Psoas muscle (tissue), 8 donors: ENCODE data around the gene KDM5B. TPM values are rescaled to one million over a fixed set of nuclear protein-coding genes. Genes with fewer than 3 reads are reported as not detected.

Source experiments
- ATAC-seq, 4 donors: fragments of 200-7000 bp; cut with Tn5 transposase; one replicate each; pipeline ENCODE4 v1.9.1; 2020; ENCODE audit warnings: moderate library complexity in 3 of 4, mild to moderate bottlenecking in 2 of 4
- DNase-seq, 2 donors: peaks; one replicate each; pipeline ENCODE4 v3.0.0-alpha.2; 2020
- H3K27ac ChIP-seq: fragments of 200-600 bp; one replicate; pipeline ENCODE4 v1.8.0; 2022
- H3K27me3 ChIP-seq, 3 donors: fragments of 200-600 bp in 1 of 3; one replicate each; pipeline versions ENCODE4 v1.6.1 to v1.8.0; 2013 to 2022; ENCODE audit warnings: low read length in 2 of 3, mild to moderate bottlenecking in 2 of 3, moderate library complexity in 1 of 3; ENCODE audit not compliant: insufficient read depth in 3 of 3
- H3K36me3 ChIP-seq, 2 donors: fragments of 200-600 bp in 1 of 2; one replicate each; pipeline versions ENCODE4 v1.6.1 to v1.8.0; 2013 to 2022; ENCODE audit warnings: low read depth in 1 of 2, mild to moderate bottlenecking in 1 of 2, moderate library complexity in 1 of 2; ENCODE audit not compliant: insufficient read depth in 1 of 2
- H3K4me1 ChIP-seq: fragments of 200-600 bp; one replicate; pipeline ENCODE4 v1.8.0; 2022
- H3K4me3 ChIP-seq: fragments of 200-600 bp; one replicate; pipeline ENCODE4 v1.8.0; 2022; ENCODE audit warnings: mild to moderate bottlenecking
- H3K9me3 ChIP-seq: fragments of 200-600 bp; one replicate; pipeline ENCODE4 v1.8.0; 2022
- WGBS, 3 donors: extraction: QIAGEN DNeasy Blood & Tissue Kit; methylation state at CpG; one replicate each; pipeline versions ENCODE4 v1.1.6 to v1.1.7; 2013; 5-methylcytosine and 5-hydroxymethylcytosine counted together
- intact Hi-C, 2 donors: fragments of 100-400 bp; cut with DNase I; formaldehyde crosslinking; loops; one replicate each; pipeline versions ENCODE4 v1.11.0 to v1.14.2; 2022
- polyA plus RNA-seq, 3 donors: library from polyadenylated mRNA; stranded (reverse); fragments of 200-250 nt; gene quantifications; one replicate each; pipeline ENCODE4 v1.2.3, GENCODE V29; 2013
- total RNA-seq, 4 donors: library from RNA; stranded (reverse); fragmentation: NEBNext Ultra II Directional in 2 of 4; extraction: Animal tissue kit (Norgen Biotek cat#: 25700) in 2 of 4; gene quantifications; one replicate each; pipeline versions ENCODE4 v1.2.1 to v1.2.4, GENCODE V29; 2021 to 2023
- TF ChIP-seq, protein P1 (sequence below): fragments of 200-600 bp; IDR thresholded peaks from one replicate; pipeline ENCODE4 v1.8.0; 2022; ENCODE audit warnings: antibody characterized with exemption
- donor health status: healthy with polysubstance abuse.
- donor health status: DM: no; HTN: no; CAD: no; lungs with moderate emphysema.
- donor health status: Bipolar disorder and iron deficiency.
- donor health status: healthy.
- donor health status: DM: yes; HTN: yes; CAD: no.
- donor health status: DM: no; HTN: no; CAD: no.
- donor health status: DM: no; HTN: no; CAD: no.
- donor health status: DM: yes; HTN: yes; CAD: no.

KDM5B gene
- total and polyA plus RNA-seq, 7 donors = 2.4 to 13.9 (median 10.7) TPM

DNA sequence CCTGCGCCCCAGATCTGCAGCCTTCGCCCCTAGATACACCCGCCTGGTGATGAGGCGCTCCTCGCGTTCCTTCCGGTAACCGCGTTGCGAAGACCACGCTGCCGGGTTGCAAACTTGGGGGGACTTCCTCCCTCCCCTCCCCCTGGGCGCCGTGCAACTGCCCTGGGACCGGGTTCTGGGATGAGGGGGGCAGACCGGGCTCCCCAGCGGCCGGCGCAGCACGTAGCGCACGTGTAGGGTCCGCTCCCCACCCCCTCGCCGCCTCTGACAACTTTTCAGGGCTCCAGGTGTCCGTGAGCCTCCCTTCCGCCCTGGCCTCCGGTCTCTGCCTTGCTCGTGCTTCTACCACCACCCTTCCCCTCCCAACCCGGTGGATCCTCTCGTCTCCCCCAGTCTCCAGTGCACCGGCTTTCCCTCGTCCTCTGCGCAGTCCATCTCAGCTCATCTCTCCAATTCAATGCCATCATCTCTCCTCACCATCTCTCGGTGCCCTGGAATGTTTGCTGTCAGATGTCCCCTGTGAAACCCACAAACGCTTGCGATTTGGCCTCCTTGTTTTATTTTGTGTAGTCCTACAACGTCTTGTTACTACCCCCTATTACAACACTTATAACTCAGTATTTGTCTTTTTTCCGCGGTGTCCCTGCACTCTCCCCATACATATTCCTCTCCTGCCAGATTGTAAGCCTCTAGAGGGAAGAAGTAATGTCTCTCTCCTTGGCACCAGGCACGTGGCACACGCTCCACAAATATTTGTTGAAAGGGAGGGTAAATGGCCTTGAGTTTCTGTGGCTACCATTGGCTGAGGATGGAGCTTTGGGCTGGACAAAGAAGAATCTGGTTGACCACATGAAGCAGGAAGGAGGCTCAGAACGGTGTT is 3.3 kb upstream of the KDM5B start:
- peaks cover 8% of the 10 kb centered on the region for H3K4me1 ChIP-seq
- no peaks in the 10 kb centered on the region for H3K27me3 ChIP-seq
- peak overlapping the region; percentile 90 for H3K4me3 ChIP-seq
- intact Hi-C loops = loop anchor here in 1 of 2 donors (2.0 kb wide), 1 partner anchor 75 kb away; no protein-coding TSS in a partner anchor
- no peaks in the 10 kb centered on the region for H3K36me3 ChIP-seq
- DNase-seq (peak; percentile 27 to 64), ATAC-seq (peak in 1 of 4 donors; percentile 14)
- H3K9me3 ChIP-seq = no peaks in the 10 kb centered on the region
- WGBS, 3 donors = 8% methylated on average over 42 to 43 of the region's 43 CpGs
- TF ChIP-seq, protein P1, sequence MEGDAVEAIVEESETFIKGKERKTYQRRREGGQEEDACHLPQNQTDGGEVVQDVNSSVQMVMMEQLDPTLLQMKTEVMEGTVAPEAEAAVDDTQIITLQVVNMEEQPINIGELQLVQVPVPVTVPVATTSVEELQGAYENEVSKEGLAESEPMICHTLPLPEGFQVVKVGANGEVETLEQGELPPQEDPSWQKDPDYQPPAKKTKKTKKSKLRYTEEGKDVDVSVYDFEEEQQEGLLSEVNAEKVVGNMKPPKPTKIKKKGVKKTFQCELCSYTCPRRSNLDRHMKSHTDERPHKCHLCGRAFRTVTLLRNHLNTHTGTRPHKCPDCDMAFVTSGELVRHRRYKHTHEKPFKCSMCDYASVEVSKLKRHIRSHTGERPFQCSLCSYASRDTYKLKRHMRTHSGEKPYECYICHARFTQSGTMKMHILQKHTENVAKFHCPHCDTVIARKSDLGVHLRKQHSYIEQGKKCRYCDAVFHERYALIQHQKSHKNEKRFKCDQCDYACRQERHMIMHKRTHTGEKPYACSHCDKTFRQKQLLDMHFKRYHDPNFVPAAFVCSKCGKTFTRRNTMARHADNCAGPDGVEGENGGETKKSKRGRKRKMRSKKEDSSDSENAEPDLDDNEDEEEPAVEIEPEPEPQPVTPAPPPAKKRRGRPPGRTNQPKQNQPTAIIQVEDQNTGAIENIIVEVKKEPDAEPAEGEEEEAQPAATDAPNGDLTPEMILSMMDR = no peak
- peak overlapping the region; percentile 88 for H3K27ac ChIP-seq

DNA sequence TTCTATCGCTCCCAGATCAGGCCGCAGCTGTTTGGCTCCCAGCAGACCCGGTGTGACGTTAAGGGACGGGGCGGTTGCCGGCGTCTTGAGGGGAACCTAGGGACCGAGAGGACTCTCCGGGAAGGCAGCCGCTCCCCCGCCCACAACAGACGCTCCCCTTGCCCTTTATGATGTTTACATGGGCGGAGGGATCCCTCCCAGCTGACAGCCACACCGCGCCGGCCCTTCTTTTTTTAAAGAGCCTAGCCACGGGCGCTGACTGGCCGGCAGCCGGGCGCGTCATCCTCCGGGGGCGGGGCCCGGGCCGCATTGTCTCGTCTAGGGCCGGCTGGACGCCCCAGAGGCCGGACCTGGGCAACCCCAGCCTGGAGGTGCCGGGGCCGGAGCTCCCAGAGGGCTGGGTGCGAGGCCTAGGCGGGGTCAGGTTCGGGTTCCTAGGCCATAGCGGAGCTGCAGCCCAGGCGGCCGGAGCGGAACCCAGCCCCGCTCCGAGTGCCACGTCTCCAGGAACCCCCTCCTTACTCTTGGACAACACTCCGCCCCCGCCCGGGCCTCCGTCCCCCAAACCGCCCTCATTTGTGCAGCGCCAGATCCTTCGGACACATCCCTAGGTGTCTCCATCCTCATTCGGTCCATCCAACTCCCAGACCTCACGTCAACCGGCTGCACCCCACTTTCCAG is 2.5 kb upstream of the KDM5B start, which contains the start of gene PCAT6:
TSS of gene PCAT6 (plus strand) at position 340 of the 681 bp plus-strand sequence.
- 0% methylated on average over 51 to 53 of the region's 53 CpGs for WGBS, 3 donors
- TF ChIP-seq, protein P1 = no peak
- Histone ChIP-seq H3K9me3 (no peaks in the 10 kb centered on the region), H3K27me3 (no peaks in the 10 kb centered on the region), H3K27ac (peak within 1 kb of the TSS; percentile 88), H3K4me3 (peak within 1 kb of the TSS; percentile 90), H3K4me1 (peaks cover 15% of the 10 kb centered on the region), H3K36me3 (no peaks in the 10 kb centered on the region)
- DNase-seq = peak; percentile 94 to 95
- intact Hi-C loops = loop anchor here in 1 of 2 donors (2.0 kb wide), 1 partner anchor 76 kb away; no protein-coding TSS in a partner anchor
- peak; percentile 89 to 94 (median 94) for ATAC-seq

DNA sequence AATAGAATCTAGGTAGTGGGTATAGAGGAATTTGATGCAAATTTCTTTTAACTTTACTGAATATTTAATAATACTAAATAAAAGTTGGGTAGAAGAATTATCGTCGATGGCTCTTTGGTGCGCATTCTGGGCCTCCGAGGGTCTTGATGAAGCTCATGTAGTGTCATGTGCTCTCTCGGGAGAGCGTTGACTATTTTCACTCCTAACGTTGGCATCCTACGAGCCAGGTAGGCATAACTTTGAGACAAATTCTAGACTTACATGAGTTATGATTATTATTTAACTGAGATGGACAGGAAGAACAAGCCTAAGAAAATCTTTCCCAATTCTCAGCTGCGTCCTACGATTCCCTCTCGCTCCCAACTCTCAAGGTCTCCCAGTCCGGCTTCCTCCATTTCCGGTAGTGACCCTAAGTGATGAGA is 2.0 kb upstream of the KDM5B start:
- no peak for ATAC-seq

DNA sequence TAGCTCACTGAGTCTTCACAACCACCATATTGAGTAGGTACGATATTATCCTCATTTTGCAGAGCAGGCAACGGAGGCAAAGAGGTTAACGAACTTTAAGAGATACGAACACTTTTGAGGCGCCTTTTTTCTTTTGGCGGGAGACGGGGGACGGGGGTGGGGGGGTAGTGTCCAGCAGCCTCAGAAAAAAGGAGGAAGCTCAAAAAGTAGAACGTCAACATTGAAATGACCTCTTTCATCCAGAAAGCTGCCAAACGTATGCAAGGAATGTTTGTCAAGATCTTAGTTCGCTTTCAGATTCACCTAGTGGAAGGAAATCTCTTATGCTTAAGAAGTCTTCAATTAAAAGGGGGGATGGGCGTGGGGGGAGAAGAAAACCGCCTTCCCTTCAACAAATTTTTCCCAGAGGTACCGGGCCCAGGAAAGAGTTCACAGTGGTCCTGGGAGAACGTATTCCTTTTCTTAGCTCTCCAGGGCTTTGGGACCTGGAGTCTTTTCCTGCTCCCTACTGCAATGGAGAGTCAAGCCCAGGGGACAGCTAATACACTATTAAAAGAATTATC is 1.5 kb upstream of the KDM5B start:
- TF ChIP-seq, protein P1 = no peak
- 50 to 62% (median 60%) methylated on average over 15 of the region's 15 CpGs for WGBS, 3 donors
- H3K4me3 ChIP-seq = peak overlapping the region; percentile 90
- H3K4me1 ChIP-seq = peaks cover 17% of the 10 kb centered on the region
- DNase-seq = no peak
- H3K27ac ChIP-seq = peak overlapping the region; percentile 88
- intact Hi-C loops = loop anchor here (2.0 to 5.0 kb wide), 2 partner anchors 77 to 78 kb away; partner anchors contain the start of gene RABIF (in 1 of the 2)
- H3K36me3 ChIP-seq = no peaks in the 10 kb centered on the region
- no peaks in the 10 kb centered on the region for H3K9me3 ChIP-seq
- H3K27me3 ChIP-seq = no peaks in the 10 kb centered on the region
- no peak for ATAC-seq

More for the DNA sequence above, 2.0 kb upstream of the KDM5B start:
- intact Hi-C loops = loop anchor here in 1 of 2 donors (2.0 kb wide), 1 partner anchor 77 kb away; no protein-coding TSS in a partner anchor
- 3 to 7% (median 4%) methylated on average over 13 of the region's 13 CpGs for WGBS, 3 donors
- Histone ChIP-seq H3K9me3 (no peaks in the 10 kb centered on the region), H3K4me3 (peak overlapping the region; percentile 90), H3K4me1 (peaks cover 17% of the 10 kb centered on the region), H3K27me3 (no peaks in the 10 kb centered on the region), H3K36me3 (no peaks in the 10 kb centered on the region), H3K27ac (peak overlapping the region; percentile 88)
- no peak for DNase-seq
- TF ChIP-seq, protein P1 = no peak
